Activated effector memory CD4-positive, alpha-beta T cell treated with Interleukin-2 at 50 U/mL for 16 hours (primary cell): ENCODE measurements around the gene CD83.
A peak's percentile ranks its signal among the peaks of the same experiment; 100 is the strongest.
"Not testable (repeated sequence)": the region's sequence is repeated elsewhere in the genome, so short reads cannot be mapped to it uniquely, and the experiment has no call there.

ENCODE experiments used
- DNase-seq: peaks from one replicate; pipeline ENCODE4 v3.0.0-alpha.2; 2020

The CD83 gene

GRCh38 chr6:14117158-14118090 is at the start of gene CD83:
CD83 (plus strand) TSS chr6:14117772; CDS start chr6:14117812, 40 bp downstream.
- peak; percentile 79 for DNase-seq

DNA sequence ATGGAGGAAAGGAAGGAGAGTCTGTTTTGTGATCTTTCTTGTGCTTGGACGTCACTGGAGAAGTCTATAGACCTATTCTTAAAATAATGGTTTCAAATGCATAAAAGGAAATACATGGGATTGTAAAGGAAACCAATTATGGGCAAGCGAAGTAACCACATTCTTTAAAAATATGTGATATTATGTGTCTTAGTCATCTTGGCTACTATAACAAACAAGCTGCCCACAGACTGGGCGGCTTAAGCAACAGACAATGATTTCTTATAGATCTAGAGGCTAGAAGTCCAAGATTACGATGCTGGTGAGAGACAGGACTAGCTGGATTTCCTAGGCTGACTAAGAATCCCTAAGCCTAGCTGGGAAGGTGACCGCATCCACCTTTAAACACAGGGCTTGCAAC is 49.4 kb upstream of the CD83 start:
- no peak for DNase-seq

- no peak for DNase-seq
Observed at GRCh38 chr6:14068623-14069022, 48.9 kb upstream of the CD83 start.

DNA sequence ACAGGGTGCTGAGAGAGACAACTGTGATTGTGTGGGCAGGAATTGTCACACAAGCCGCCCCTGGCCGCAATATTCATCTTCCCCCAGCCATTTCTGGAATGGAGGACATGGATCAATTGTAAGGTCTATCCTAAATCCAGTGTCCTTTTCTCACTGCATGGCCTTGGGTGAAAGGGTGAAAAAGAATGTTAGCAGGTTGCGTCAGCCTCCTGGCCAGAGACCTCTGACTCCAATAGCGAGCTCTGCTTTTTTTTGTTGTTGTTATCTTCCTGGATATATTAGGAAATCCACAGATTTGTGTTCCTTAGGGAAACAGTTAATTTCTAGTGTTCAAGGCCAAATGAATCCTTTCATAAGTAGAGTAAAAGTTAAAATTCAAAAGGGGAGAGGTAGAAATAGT is 47.1 kb upstream of the CD83 start:
- DNase-seq = no peak

DNA sequence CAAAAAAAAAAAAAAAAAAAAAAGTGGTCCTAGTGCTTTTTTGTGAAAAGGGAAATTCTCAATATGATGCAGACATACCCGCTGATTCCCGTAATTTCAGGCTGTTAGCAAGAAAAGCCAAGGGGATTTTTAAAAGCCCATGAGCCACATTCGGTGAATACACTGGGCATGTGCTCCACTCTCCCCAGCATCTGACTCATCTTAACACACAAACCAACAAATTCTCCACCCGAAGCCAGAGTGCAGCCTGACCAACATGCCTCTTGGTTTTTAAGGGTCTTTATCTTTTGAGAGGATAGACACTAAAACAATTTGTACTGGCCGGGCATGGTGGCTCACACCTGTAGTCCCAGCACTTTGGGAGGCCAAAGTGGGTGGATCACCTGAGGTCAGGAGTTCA is 45.5 kb upstream of the CD83 start:
- DNase-seq = no peak

DNA sequence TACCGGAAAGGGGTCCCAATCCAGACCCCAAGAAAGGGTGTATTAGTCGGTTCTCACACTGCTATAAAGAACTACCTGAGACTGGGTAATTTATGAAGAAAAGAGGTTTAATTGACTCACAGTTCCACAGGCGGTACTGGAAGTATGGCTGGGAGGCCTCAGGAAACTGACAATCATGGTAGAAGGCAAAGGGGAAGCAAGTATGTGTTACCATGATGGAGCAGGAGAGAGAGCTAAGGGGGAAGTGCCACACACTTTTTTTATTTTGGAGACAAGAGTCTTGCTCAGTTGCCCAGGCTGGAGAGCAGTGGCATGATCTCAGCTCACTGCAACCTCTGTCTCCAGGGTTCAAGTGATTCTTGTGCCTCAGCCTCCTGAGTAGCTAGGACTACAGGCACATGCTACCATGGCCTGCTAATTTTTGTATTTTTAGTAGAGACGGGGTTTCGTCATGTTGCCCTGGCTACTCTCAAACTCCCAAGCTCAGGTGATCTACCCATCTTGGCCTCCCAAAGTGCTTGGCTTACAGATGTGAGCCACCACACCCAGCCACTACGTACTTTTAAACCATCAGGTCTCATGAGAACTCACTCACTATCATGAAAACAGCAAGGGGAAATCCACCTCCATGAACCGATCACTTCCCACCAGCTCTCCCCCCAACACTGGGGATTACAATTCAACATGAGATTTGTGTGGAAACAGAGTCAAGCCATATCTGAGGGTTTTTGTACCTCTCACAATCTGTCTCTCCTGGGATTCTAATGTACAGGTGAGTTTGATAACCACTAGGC is 43.8 kb upstream of the CD83 start:
- DNase-seq = not testable (repeated sequence)

DNA sequence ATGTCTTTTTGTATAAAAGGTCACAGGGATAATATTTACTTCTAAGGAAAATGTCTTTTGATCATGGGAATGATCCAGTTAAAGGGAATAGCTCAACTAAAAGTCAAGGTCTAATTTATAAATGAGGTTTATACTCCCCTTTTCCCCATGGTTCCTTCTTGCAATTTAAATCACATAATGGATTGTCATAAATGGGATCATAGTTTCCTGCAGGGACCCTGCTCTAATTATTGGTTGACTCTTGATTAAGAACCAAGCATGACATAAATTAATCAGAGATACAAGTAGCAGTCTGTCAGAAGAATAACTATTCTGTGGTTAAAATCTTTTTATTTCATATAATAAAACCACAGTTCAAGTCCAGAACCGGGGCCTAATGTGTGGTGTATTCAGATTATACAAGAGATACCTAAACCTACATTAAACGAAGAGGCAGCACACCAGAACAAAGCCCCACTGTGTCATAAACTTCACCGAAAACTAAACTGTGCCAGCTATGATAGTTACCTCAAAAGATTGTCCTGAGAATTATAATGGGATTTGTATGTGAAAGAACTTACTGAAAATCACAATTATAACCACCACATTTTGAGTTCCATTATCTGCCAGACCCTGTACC is 43.0 kb upstream of the CD83 start:
- no peak for DNase-seq

DNA sequence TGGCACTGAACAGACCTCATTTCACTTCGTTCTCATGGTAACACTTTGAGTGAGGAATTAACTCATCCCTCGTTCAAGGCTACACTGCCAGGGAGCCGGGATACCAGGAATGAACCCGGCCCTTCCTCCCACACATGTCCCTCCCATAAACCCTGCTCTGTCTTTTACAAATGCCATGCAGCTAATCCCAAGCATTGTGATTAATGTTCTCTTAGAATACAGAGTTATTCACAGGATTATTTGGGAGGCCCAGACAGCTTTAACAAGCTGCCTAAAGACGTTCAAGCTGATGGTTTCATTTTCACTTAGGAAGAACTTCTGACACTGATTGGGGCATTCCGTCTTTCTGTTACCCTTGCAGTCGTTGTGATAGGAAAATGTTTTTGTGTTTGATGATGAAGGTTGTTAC is 42.5 kb upstream of the CD83 start:
- no peak for DNase-seq

DNA sequence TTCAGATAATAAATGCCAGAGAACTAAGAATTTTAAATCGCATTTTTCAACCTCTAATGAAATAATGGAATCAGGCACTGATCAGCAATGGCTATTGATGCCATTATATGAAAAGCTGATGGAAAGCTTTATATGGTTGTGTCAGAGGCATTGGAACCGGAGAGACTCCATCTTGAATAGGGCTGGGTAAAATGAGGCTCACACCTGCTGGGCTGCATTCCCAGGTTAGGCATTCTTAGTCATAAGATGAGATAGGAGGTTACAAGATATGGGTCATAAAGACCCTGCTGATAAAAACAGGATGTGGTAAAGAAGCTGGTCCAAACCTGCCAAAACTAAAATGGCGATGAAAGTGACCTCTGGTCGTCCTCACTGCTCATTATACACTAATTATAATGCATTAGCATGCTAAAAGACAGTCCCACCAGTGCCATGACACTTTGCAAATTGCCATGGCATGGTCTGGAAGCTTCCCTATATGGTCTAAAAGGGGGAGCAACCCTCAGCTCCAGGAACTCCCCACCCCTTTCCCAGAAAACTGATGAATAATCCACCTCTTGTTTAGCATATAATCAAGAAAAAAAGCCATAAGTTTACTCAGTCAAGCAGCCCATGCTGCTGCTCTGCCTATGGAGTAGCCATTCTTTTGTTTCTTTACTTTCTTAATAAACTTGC is 40.2 kb upstream of the CD83 start:
- DNase-seq = no peak

- no peak for DNase-seq
Observed at GRCh38 chr6:14079433-14079832, 38.1 kb upstream of the CD83 start.

DNA sequence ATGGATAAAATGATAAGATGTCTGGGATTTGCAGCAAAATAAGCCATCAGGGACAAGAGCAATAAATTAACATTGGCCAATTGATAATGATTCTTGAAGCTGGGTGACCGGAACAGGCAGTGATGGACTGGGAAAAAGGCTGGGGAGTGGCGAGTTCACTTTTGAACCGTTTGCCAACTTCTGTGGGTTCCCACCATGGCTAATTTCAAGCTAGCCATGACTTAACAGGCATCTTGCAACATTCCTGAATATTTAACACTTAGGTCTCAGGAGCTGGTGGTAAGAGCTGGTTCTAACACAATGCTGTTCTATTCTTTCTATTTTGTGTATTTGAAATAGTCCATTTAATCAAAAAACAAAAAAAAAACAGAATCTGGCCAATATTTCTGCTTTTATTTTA is 37.6 kb upstream of the CD83 start:
- no peak for DNase-seq

DNA sequence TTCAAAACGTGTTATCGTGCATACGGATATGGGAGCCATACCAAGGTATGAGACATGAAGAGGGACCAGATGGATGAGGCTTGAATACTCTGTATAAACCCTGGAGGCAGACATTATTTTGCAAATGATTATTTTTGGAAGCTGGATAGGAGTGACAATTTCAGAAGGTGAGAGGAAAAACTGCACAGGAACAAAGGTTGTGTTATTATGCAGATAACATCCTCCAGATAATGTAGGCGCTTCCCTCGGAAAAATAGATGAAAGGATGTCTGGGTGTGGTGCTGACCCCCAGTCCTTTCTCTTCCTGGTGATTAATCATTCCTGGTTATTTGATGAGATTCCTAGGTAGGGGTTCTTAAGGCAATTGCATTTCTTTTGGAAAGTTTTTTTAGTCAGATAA is 36.4 kb upstream of the CD83 start:
- no peak for DNase-seq

DNA sequence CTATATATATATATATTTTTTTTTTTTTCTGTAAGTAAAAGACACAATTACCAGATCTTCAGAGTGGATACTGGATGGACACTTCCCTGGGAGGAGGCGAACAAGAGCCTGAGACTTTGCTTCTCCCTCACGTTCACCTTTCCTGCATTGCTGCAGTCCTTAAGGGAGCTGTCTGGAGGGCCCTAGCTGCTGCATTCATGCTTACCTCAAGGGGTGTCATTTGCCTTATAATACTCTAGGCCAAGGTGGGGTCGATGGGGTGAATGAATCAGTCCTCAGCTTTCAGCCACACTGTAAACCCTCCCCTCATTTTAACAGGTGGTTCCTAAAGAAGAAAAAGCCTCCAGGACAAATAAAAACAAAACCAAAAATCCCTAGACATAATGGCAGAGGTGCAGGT is 34.8 kb upstream of the CD83 start:
- no peak for DNase-seq

- no peak for DNase-seq
Observed at GRCh38 chr6:14083262-14083661, 34.3 kb upstream of the CD83 start.

GRCh38 chr6:14083751-14084150 is 33.8 kb upstream of the CD83 start:
- no peak for DNase-seq

DNA sequence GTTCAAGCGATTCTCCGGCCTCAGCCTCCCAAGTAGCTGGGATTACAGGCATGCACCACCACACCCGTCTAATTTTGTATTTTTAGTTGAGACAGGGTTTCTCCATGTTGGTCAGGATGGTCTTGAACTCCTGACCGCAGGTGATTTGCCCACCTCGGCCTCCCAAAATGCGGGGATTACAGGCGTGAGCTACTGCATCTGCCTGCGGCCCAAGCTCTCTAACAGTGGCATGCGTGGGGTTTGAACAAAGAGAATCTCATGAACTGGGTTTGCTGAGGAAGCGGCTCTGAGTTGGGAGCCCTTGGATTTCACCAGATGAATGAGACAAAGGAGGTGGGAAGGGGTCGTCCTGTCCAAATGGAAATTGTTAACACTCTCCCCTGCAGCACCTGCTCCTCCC is 33.2 kb upstream of the CD83 start:
- no peak for DNase-seq

- DNase-seq = no peak
Observed at GRCh38 chr6:14085176-14085787, 32.3 kb upstream of the CD83 start.

GRCh38 chr6:14086701-14087100 is 30.9 kb upstream of the CD83 start:
- no peak for DNase-seq

GRCh38 chr6:14088600-14089192 is 28.9 kb upstream of the CD83 start:
- DNase-seq = no peak

GRCh38 chr6:14089224-14089623 is 28.3 kb upstream of the CD83 start:
- DNase-seq = no peak

GRCh38 chr6:14091339-14091978 is 26.1 kb upstream of the CD83 start:
- DNase-seq = no peak

- no peak for DNase-seq
Observed at GRCh38 chr6:14092316-14092715, 25.3 kb upstream of the CD83 start.
